Measurements from ENCODE around the gene FAM24B.
A peak's percentile ranks its signal among the peaks of the same experiment; 100 is the strongest.
"Not testable (repeated sequence)": the region's sequence is repeated elsewhere in the genome, so short reads cannot be mapped to it uniquely, and the experiment has no call there.

FAM24B gene

DNA sequence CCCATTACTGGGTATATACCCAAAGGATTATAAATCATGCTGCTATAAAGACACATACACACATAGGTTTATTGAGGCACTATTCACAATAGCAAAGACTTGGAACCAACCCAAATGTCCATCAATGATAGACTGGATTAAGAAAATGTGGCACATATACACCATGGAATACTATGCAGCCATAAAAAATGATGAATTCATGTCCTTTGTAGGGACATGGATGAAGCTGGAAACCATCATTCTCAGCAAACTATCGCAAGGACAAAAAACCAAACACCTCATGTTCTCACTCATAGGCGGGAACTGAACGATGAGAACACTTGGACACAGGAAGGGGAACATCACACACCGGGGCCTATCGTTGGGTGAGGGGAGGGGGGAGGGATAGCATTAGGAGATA lies 21.3 kb downstream of the FAM24B start:
- not testable (repeated sequence) for DNase-seq (ENCODE audit: low spot score)

DNA sequence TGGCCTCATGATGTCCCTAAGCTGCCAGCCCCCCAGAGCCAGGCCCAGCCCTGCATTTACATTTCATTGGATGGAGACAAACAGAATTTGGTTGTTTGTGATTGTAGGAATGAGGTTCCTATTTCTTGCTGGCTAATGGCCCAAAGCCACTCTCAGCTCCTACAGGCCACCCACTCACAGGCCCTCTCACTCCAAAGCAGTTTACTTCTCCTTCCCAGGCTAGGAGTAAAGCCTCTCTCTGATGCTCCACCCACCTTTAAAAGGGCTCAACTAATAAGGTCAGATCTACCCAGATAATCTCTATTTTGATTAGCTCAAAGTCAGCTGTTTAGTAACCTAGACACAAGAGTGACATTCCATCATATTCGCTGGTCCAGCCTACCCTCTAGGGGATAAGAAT lies 22.5 kb downstream of the FAM24B start:
- DNase-seq (ENCODE audit: low spot score): no peak

DNA sequence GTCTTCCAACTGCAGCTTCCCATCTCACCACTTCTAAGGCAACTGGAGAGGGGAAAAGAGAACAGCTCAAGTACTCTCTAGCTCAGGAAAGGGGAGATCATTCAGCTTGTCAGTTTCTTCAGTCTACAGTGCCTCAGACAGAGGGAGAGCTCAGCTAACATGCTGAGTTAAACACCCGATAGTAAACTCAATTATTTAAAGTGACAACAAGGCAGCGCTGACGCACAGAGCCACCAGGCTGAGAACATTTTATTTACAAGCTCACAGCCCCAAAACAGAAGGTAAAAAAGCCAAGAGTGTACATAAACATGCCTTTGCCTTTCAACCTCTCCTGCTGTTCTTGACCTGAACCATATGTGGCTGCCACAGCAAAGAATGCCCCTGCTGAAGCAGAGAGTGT lies 23.6 kb downstream of the FAM24B start:
- no peak for DNase-seq (ENCODE audit: low spot score)

DNA sequence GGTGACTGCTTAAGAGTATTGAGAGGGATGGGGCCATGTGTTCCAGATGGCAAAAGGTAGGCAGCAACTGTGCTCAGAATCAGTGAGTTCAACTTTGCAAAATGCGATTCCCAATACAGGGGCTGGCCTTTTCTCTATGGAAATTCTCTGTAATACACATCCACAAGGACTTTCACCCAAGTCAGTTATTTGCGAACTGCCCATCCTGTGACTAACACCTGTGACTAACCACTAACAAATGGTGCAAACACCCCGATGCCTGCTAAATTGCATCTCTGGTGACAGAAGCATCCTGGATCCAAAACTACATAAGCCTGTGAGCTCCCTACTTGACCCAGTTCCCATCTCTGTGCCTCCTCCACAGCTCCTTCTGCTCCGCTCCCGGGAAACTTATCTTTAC lies 24.7 kb downstream of the FAM24B start:
- no peak for DNase-seq (ENCODE audit: low spot score)

DNA sequence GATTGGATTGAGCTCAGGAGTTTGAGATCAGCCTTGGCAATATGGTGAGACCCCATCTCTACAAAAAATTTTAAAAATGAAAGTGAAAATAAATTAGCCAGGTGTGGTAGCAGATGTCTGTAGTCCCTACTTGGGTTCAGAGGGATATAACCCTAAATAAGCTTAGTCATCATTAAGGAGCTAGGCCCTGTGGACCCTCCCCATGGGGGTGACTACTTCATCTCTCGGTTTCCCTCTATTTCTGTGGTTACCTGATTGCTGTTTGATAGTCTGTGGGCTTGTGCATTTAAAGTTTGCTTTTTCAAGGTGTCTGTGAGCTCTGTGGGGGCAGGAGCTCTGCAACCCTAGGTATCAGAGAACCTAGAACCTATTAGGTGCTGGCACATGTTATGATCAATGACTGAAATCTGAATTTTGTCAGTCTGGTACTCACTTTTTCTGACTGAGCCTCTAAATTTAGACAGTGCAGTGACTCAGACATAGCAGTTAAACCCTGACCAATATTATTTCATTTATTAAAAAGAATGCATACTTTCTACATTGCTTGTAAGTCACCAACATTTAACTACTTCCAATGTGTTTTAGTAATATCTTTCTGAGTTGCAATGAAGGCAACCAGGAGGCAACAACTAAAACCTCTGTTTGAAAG lies 25.6 kb downstream of the FAM24B start:
- DNase-seq (ENCODE audit: low spot score): no peak

DNA sequence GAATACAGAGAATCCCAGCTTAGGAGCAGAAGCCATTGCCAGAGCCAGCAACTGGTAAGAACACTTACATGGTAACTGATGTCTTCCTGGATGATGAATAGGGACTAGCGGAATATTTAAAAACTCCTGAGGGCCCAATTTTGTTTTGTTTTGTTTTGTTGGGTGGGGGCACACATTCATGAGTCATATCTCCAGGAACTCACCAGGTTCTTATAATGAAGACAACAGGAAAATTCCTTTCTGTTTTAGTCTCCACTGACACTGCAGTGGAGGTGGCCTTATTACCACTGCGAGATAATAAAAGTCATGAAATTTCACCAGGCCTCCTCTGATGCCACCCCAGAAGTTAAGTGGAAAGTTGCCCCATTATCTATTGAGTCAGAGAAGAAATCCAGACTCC lies 27.1 kb downstream of the FAM24B start:
- no peak for DNase-seq (ENCODE audit: low spot score)

DNA sequence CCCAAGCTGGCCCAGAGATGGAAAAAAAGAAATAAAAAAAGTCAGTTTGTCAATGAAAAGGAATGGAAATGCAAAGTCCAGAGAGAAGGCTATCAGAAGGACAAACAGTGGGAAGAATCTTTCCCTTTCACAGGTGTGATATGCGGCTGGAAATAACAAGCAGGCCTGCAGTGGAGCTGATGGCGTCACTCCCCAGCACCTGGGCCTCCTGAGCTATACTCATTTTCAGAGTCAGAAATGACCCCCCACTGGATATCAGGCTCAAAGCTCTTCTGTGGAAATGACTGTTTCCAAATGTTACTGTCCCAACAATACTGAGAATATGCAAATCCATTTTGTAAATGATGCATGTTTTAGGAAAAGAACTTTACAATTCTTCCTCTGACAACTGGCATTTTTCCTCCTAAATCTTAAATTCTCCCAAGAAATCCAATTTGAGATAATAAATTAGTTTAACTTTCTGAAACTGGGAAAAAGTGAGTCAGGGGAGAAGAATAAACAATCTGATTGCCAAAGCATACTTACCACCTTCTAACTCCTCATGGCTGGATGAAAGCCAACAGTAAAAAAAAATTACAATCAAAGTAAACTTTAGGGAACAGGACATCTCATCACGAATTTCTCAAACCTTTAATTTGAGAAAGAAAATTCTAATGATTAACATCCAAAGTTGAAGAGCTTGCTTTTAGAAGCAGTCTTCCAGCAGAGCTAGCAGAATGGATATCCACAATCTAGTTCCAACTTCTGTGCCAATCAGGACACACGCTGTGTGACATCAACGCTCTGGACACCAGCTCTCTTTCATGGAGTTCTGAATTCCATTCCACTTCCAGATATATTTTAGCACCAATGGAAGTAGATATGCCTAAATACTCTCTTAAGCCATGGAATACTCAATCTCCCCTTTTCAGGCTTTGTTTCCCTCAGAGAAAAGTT lies 28.4 kb downstream of the FAM24B start:
- DNase-seq (ENCODE audit: low spot score): no peak

DNA sequence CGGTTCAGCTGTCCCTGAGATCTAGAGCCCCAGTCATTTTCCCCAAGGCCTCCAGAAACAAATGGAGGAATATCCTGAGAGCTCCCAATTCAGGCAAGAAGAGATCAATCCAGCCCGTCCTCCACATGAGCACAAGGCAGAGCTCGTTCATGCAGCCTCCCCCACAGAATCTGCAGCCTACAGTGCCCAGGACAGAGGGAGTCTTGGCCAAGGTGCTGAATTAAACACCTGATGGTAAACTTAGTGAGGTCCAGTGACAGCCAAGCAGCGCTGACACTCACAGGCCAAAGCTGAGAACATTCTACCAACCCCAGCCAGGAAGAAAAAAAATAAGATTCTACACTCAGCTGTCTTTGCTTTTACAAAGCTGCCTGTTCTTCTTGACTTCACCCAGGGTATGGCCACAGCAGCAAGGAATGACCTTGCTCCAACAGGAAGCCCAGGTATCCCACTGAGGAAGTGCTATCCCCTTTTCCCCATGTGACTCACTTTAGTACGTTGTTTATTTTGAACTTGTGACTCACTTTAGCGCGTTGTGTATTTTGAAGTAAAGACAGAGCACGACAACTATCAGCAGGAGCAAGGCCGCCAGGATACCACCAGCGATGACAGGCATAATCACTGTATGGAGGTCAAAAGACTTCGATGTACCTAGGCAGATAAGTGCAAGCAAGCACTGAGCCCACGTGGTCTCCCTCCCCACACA lies 29.3 kb downstream of the FAM24B start:
- no peak for DNase-seq (ENCODE audit: low spot score)

DNA sequence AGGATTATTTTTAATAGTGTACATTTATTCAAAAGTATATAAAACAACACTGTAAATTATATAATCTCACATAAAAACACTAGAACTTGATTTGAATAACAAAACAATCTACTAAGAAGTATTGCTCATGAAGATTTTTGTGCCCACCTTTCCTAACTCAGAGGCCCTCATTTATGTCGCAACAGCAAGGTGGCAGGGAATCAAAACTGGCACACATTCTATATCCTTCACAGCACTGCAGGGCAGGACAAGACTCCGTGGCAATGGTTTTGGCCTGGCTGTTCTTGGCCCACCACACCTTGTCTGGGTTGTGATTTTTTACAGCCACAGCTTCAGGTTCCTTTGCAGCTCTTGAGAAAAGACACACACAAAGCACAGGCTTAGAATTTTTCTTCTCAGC lies 30.3 kb downstream of the FAM24B start:
- no peak for DNase-seq (ENCODE audit: low spot score)

DNA sequence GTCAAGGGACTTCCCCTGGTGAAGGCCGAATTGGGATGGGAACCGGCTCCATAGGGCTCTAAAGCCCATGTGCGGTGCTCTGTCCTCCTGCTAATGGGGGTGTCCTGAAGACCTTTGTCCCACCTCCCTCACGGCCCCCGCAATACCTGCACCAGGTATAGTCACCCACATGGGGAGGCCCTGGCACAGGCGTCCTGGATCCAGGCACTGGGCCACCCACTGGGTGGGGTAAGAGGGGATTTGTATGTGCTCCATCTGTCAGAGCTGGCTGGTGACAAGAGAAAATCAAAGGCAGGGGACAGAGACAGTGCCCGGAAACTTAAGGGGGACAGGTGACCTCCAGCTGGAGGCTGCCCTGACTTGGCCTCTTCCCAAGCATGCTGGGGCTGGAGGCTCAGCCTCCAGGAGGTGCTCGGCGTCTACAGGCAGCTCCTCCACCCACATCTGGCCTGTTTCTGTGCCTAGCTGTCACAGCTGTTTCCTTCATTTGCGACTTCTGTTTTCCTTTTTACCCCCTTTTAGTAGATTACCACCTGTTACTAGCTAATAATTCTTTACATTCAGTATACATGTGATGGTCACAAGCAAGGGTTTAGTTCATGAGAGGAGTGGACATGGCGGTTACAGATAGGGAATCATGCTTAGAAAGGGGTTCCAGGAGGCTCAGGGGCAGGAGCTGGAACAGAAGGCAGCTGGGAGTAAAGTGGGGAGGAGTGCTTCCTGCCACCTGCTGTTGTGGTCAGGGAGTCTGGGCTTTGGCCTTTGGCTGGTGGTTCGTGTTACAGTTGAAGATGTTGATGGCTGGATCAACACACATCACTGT lies 31.4 kb downstream of the FAM24B start:
- peak; percentile 31 for DNase-seq (ENCODE audit: low spot score)

DNA sequence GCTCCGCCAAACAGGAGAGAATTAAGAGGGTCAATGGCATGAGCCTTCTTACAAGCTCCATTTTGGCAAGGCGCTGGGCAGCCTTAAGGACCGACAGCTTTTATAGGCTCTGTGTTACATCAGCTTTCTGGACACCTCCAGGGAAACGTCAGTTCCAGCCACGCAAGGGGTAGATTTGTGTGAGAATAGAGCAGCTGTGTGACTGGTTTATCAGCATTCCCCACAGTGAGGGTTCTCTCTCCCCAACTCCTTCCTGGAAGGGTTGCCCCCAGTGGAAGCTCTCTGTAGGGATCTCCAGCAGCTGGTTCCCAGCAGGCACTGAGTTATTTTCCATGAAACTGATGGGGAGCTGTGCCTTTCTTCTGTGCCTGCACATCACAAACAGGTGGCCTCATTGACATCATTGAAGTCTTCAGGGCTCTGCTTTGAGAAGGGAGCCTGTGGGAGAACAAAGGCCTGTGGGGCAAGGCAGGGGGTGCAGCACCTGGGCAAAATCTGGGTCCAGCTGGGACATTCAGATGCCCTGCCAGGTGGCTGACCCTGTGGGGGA lies 33.5 kb downstream of the FAM24B start, which contains the start of gene CUZD1:
Gene CUZD1, minus strand, starts transcription at position 75 of the 550 bp plus-strand sequence. Its CDS starts 14 bp downstream, at position 61.
- no peak for DNase-seq (ENCODE audit: low spot score)

DNA sequence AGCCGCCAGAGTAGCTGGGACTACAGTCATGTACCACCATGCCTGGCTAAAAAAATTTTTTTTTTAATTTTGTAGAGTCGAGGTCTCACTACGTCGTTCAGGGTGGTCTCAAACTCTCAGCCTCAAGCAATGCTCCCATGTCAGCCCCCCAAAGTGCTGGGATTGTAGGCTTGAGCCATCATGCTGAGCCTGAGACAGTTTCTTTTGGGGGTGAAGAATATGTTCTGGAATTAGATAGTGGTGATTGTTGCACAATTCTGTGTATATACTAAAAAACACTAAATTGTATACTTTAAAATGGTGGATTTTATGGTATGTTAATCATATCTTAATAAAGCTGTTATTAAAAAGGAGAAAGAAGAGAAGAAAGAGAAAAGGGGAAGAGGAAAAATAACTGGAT lies 35.2 kb downstream of the FAM24B start:
- DNase-seq (ENCODE audit: low spot score): no peak

DNA sequence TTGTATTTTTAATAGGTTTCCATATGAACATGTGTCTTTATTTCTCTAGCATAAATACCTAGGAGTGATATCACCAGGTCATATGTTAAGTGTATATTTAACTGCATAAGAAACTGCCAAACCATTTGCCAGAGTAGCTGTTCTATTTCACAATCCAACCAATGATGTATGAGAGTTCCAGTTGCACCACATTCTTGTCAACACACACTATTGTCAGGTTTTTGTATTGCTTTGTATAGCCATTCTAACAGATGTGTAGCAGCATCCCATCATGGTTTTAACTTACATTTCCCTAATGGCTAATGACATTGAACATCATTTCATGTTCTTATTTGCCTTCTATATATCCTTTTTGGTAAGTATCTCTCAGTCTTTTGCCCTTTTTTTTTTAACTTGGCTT lies 37.8 kb downstream of the FAM24B start:
- DNase-seq (ENCODE audit: low spot score): no peak

DNA sequence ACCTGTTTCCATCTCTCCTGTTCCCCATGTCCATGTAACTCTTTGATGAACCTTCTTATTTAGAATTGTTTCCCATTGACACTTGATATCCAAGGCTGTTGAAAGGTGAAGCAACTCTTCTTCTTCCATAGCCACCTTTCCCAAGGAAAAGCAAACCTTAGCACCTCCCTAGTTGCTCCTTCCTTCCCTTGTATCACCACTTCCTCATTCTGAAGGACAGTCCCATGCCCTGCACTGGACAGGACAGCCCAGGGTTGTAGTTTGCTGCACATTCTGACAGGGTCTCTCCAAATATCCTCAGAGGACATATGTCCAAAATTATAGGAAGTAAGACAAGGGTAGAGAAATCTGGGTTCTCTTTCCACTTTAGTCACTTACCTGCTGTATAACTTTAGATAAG lies 39.9 kb downstream of the FAM24B start:
- DNase-seq (ENCODE audit: low spot score): no peak

DNA sequence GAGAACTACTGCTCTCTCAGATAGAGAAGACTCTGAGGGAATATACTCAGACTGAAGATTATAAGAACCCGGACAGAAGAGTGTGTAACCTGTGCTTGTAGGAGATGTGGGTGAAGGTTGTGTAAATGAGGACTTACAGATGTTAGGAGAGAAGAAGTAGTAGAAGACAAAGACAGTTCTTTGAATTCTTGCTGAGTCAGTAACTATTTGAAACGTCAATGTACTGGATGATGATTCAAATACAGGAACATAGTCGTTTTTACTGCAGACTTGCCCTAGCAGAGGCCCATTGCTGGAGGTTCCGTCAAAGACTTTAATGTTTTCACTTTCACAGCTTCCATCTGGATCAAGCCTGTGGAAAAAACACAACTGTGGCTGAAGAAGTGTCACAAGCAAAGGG lies 40.5 kb downstream of the FAM24B start:
- DNase-seq (ENCODE audit: low spot score): no peak

DNA sequence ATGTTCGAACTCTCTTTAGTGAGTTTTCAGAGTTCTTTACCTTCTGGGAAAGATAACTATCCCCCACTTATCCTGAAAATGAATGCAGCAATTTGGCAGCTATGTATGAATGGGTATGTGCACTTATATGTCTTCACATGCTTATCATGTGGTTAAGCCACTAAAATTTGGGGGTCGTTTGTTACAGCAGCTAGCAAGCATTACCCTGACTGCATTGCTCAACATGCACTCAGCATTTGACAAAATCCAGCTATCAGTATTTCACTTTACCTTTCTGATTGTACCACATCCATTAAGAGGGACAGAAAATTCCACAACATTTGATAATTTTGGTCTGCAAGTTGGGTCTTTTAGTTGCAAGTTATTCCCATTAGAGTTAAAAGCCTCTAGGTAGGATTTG lies 43.5 kb downstream of the FAM24B start:
- DNase-seq (ENCODE audit: low spot score): no peak

DNA sequence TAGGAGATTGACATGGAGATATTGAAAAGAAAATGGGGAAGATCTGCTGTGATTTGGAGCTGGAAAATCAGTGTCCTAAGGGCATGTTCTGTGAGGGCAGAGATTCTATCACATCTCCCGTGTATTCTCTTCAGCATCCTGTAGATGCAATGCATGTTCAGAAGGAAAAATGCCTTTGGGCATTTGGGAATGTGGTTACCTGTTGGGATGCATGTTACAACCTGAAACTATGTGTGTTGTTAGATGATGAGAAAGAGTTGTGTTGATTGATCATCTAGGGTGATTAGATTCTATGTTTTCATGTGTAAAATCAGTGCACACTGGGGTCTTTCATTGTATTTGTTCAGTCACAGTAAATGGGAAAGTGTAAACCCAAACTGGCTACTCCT lies 48.4 kb downstream of the FAM24B start:
- DNase-seq (ENCODE audit: low spot score): no peak

DNA sequence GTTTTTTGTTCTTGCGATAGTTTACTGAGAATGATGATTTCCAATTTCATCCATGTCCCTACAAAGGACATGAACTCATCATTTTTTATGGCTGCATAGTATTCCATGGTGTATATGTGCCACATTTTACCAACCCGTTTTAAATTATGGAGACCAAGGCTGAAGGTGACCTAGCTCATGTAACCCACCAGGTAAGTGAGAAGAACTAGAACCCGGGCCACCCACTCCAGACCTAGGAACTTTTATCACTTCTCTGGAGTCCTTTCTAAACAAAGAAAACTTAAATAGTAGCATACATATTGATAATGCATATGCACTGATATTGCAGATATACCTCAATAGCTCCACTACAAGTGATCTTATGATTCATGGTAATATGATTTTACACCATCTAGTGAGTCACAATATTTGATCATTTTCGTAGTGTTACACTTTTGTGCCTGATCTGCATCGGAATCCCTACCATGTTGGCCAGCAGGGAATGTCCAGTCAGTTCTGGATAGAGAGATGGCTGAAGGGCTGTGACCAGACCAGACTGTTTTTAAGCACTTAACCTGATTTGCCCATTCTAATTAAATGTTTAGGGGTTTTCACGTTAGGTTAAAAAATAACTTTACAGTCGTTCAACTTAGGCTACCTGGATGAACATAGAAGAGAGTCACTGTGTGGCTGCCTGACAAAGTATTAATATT lies 49.0 kb downstream of the FAM24B start:
- DNase-seq (ENCODE audit: low spot score): no peak

DNA sequence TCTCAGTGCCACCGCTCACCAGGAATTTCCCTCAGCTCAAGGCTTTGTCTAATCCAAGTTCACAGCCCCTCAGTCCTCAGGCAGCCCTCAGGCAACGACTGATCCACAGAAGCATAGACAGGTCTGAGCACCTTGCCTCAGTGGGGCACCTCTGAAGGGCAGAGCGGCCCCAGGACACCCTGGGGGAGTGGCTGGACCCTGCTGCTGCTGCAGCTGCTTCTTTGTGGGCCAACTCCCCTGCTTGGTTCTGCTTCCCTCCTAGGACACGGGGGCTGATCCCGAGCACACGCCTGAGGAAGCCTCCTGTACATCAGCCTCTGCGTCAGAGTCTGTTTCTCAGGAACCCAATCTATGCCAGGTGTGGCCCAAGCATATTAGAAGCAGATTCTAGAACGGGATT lies 49.9 kb downstream of the FAM24B start:
- DNase-seq (ENCODE audit: low spot score): no peak

DNA sequence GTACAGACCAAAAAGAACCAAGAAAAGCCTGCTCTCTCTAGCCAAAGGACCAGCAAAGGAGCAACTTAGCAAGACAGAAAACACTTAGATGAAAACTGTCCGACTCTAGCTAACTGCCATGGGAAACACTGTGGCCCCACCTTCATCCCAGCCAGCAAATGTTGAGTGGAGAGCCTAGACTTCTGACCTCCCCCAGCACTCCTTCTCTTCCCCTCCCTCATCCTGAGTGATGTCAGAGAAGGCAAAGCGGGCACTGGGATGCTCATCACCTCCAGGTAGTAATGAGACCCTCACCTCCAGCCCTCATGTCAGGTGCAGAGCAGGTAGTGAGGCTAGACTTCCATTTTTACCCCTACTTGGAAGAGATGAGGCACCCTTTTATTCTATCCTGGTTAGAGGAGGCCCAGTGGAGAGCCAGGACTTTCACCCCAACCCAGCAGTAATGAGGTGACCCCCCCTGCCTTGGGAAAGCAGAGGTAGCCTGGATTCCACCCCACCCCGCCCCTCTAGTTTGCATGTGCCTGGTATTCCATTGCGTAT lies 50.6 kb downstream of the FAM24B start:
- no peak for DNase-seq (ENCODE audit: low spot score)

DNA sequence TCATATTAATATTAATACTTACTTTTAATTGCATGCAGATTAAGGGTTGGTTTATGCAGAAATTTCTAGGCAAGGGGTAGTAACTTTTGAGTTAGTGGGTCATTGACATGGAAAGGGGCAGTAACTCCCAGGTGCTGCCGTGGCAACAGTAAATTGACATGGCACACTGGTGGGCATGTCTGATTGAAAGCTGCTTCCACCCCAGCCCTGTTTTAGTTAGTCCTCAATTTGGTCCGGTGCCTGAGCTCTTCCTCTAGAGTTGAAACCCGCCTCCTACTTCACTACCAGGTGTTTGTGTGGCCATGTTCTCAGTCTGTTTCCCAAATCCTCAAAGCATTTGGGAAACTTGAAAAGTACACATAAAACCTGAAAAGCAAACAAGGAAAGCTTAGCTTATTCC lies 52.1 kb downstream of the FAM24B start:
- no peak for DNase-seq (ENCODE audit: low spot score)

Data from NAMALWA (cell line).